CD4-positive, alpha-beta T cell treated with Interleukin-6 for 4 hours (primary cell): Measurements from ENCODE around the gene KRTAP10-4.
"Not testable (repeated sequence)": the region's sequence is repeated elsewhere in the genome, so short reads cannot be mapped to it uniquely, and the experiment has no call there.

Source experiments
- DNase-seq: peaks from one replicate; pipeline ENCODE4 v3.0.0-alpha.2; 2020; ENCODE audit warnings: mixed read lengths

The KRTAP10-4 gene

GRCh38 chr21:44534688-44535087, 38.8 kb upstream of the KRTAP10-4 start:
- no peak for DNase-seq

- no peak for DNase-seq
Observed at GRCh38 chr21:44535963-44536362, 37.6 kb upstream of the KRTAP10-4 start.

- no peak for DNase-seq
Observed at GRCh38 chr21:44537930-44538911, 35.3 kb upstream of the KRTAP10-4 start.

- DNase-seq: no peak
Observed at GRCh38 chr21:44539046-44539445, 34.5 kb upstream of the KRTAP10-4 start.

- DNase-seq: no peak
Observed at GRCh38 chr21:44539991-44540666, 33.4 kb upstream of the KRTAP10-4 start, which contains the start of gene KRTAP10-1. TSS of gene KRTAP10-1 (minus strand) at chr21:44540195. CDS start at chr21:44540150, 45 bp downstream.

- DNase-seq: no peak
Observed at GRCh38 chr21:44540741-44541288, 32.7 kb upstream of the KRTAP10-4 start.

GRCh38 chr21:44542716-44543115, 30.8 kb upstream of the KRTAP10-4 start:
- DNase-seq: no peak

- DNase-seq: no peak
Observed at GRCh38 chr21:44544566-44544965, 29.0 kb upstream of the KRTAP10-4 start.

- DNase-seq: peak; percentile 67
Observed at GRCh38 chr21:44547656-44548331, 25.7 kb upstream of the KRTAP10-4 start.

GRCh38 chr21:44548381-44548780, 25.1 kb upstream of the KRTAP10-4 start:
- DNase-seq: no peak

GRCh38 chr21:44548922-44549321, 24.6 kb upstream of the KRTAP10-4 start:
- DNase-seq: no peak

- no peak for DNase-seq
Observed at GRCh38 chr21:44549525-44550211, 23.9 kb upstream of the KRTAP10-4 start.

- DNase-seq: not testable (repeated sequence)
Observed at GRCh38 chr21:44550285-44550684, 23.2 kb upstream of the KRTAP10-4 start.

- DNase-seq: no peak
Observed at GRCh38 chr21:44550807-44551206, 22.7 kb upstream of the KRTAP10-4 start.

GRCh38 chr21:44551340-44551961, 22.1 kb upstream of the KRTAP10-4 start, which contains the start of gene KRTAP10-2:
TSS of gene KRTAP10-2 (minus strand) at chr21:44551505. CDS start at chr21:44551458, 47 bp downstream.
- no peak for DNase-seq

- no peak for DNase-seq
Observed at GRCh38 chr21:44552136-44552535, 21.4 kb upstream of the KRTAP10-4 start.

- no peak for DNase-seq
Observed at GRCh38 chr21:44552681-44553080, 20.8 kb upstream of the KRTAP10-4 start.

- DNase-seq: no peak
Observed at GRCh38 chr21:44555200-44555875, 18.2 kb upstream of the KRTAP10-4 start.

- no peak for DNase-seq
Observed at GRCh38 chr21:44556879-44557278, 16.6 kb upstream of the KRTAP10-4 start.

GRCh38 chr21:44557491-44558328, 15.8 kb upstream of the KRTAP10-4 start:
- no peak for DNase-seq
